NCI-H2081 treated with DMSO at 0.1 percent for 48 hours (cell line): ENCODE measurements around the gene TRIM71.

Source experiments
- DNase-seq: peaks from one replicate; lab custom pipeline; 2025; lab: John Stamatoyannopoulos, UW

The TRIM71 gene

GRCh38 chr3:32866533-32866932, 48.7 kb downstream of the TRIM71 start:
- no peak for DNase-seq

GRCh38 chr3:32867954-32868353, 50.2 kb downstream of the TRIM71 start:
- no peak for DNase-seq

- no peak for DNase-seq
Observed at GRCh38 chr3:32868719-32869512, 51.1 kb downstream of the TRIM71 start.

GRCh38 chr3:32869513-32870047, 51.8 kb downstream of the TRIM71 start:
- no peak for DNase-seq

GRCh38 chr3:32870373-32871095, 52.7 kb downstream of the TRIM71 start:
- DNase-seq = no peak

GRCh38 chr3:32871273-32871672, 53.5 kb downstream of the TRIM71 start:
- DNase-seq = no peak

- DNase-seq = no peak
Observed at GRCh38 chr3:32872487-32873382, 54.9 kb downstream of the TRIM71 start.

- no peak for DNase-seq
Observed at GRCh38 chr3:32873531-32874130, 55.8 kb downstream of the TRIM71 start.

- no peak for DNase-seq
Observed at GRCh38 chr3:32876920-32877319, 59.1 kb downstream of the TRIM71 start.

- DNase-seq = no peak
Observed at GRCh38 chr3:32877598-32877997, 59.8 kb downstream of the TRIM71 start.

- DNase-seq = no peak
Observed at GRCh38 chr3:32880225-32880624, 62.4 kb downstream of the TRIM71 start.

GRCh38 chr3:32881624-32882023, 63.8 kb downstream of the TRIM71 start:
- DNase-seq = no peak

GRCh38 chr3:32882189-32882588, 64.4 kb downstream of the TRIM71 start:
- no peak for DNase-seq

- no peak for DNase-seq
Observed at GRCh38 chr3:32882603-32883025, 64.8 kb downstream of the TRIM71 start.

- DNase-seq = no peak
Observed at GRCh38 chr3:32883817-32884216, 66.0 kb downstream of the TRIM71 start.

GRCh38 chr3:32884591-32884990, 66.8 kb downstream of the TRIM71 start:
- no peak for DNase-seq

GRCh38 chr3:32885283-32885901, 67.6 kb downstream of the TRIM71 start:
- DNase-seq = no peak

- DNase-seq = no peak
Observed at GRCh38 chr3:32886296-32886695, 68.5 kb downstream of the TRIM71 start.

- DNase-seq = no peak
Observed at GRCh38 chr3:32886911-32887310, 69.1 kb downstream of the TRIM71 start.

- DNase-seq = no peak
Observed at GRCh38 chr3:32888739-32889138, 70.9 kb downstream of the TRIM71 start.
